ENCODE data around the gene ANKRD45.
"Not testable (repeated sequence)": the region's sequence is repeated elsewhere in the genome, so short reads cannot be mapped to it uniquely, and the experiment has no call there.

DNA sequence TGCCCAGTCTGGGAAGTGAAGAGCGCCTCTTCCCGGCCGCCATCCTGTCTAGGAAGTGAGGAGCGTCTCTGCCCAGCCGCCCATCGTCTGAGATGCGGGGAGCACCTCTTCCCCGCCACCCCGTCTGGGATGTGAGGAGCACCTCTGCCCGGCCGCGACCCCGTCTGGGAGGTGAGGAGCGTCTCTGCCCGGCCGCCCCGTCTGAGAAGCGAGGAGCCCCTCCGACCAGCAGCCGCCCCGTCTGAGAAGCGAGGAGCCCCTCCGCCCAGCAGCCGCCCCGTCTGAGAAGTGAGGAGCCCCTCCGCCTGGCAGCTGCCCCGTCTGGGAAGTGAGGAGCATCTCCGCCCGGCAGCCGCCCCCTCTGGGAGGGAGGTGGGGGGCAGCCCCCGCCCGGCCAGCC, 56.6 kb downstream of the ANKRD45 start:
- not testable (repeated sequence) for TF ChIP-seq CTCF (conservative IDR thresholded peaks at IDR 0.05 in 1 of 2, IDR thresholded peaks at IDR 0.05 in 1 of 2; ENCODE audit: extremely low read depth in 1 of 2, insufficient read depth in 1 of 2, low read depth in 1 of 2, low read length in 2 of 2); EZH2 (IDR thresholded peaks at IDR 0.05; ENCODE audit: borderline replicate concordance, low read length)

All from mammary epithelial cell (primary cell).